GM21447 (cell line): ENCODE results near the gene TESK2.
"Not testable (repeated sequence)": the region's sequence is repeated elsewhere in the genome, so short reads cannot be mapped to it uniquely, and the experiment has no call there.

ENCODE experiments used
- ATAC-seq: cut with Tn5 transposase; IDR thresholded peaks from one replicate; pipeline ENCODE4 v1.9.1; 2021; ENCODE audit not compliant: unreplicated experiment

TESK2 gene, protein sequence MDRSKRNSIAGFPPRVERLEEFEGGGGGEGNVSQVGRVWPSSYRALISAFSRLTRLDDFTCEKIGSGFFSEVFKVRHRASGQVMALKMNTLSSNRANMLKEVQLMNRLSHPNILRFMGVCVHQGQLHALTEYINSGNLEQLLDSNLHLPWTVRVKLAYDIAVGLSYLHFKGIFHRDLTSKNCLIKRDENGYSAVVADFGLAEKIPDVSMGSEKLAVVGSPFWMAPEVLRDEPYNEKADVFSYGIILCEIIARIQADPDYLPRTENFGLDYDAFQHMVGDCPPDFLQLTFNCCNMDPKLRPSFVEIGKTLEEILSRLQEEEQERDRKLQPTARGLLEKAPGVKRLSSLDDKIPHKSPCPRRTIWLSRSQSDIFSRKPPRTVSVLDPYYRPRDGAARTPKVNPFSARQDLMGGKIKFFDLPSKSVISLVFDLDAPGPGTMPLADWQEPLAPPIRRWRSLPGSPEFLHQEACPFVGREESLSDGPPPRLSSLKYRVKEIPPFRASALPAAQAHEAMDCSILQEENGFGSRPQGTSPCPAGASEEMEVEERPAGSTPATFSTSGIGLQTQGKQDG

GRCh38 chr1:45490626-45491486, at the start of gene TESK2:
TESK2 (minus strand) TSS chr1:45491163; CDS start chr1:45457785, 33,378 bp downstream.
- peak; percentile 88 for ATAC-seq

GRCh38 chr1:45536886-45537285, 45.9 kb upstream of the TESK2 start:
- ATAC-seq: no peak

DNA sequence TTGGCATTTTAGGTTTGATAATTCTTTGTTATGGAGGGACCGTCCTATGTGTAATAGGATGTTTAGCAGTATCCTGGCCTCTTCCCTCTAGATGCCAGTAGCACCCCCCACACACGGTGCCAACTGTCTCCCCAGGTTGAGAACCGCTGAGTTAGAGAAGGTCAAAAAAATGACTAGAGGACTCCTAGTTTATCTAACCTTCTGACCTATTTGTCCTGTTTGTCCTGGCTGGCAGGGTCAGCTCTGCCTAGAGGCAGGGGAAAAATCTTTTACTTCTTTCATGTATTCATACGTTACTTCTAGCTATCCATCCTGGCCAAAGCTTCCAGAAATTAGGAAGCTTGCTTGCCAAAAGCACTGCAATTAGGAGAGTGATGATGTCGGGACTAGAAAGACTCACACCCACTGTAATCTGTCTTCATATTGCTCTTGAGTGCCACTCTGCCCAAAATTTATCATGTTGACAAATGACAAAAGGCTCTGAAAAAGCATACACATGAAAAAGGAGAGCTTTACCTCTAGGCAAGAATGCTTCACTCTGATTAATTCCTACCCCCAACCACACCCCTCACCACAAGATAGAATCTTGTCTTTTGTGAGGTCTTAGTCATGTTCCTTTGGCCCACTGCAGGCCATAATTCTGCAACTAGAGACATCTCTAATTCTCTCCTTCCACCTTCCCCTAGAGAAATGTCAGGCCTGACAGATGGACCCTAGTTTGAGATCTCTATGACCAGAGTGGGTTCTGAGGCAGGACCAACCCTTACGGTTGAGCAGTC, 45.2 kb upstream of the TESK2 start:
- no peak for ATAC-seq

DNA sequence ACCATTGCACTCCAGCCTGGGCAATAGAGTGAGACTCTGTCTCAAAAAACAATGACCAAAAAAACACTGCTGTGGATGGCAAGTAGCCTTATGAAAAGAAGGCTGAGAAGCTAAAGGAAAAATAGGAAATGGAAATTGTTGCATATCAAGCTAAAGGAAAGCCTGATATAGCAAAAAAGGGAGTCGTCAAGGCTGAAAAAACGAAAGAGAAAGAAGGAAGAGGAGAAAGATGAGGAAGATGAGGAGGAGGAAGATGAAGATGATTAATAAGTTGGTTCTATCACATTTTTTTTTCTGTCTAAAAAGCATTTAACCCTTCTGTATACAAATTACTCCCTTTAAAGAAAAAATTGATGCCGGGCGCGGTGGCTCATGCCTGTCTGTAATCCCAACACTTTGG, 40.9 kb upstream of the TESK2 start:
- no peak for ATAC-seq

DNA sequence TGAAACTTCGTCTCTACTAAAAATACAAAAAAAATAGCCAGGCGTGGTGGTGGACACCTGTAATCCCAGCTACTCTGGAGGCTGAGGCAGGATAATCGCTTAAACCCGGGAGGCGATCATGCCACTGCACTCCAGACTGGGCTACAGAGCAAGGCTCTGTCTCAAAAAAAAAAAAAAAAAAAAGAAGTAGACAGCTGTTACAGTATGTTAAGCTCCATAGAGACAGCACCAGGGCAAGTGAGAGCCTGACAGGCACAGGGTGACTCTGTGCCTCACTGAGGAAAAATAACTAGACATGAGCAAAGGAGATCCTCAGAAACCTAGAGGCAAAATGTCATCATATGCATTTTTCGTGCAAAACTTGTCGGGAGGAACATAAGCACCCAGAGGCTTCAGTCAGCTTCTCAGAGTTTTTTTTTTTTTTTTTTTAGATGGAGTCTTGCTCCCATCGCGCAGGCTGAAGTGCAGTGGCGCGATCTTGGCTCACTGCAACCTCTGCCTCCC, 39.7 kb upstream of the TESK2 start:
- ATAC-seq: no peak

DNA sequence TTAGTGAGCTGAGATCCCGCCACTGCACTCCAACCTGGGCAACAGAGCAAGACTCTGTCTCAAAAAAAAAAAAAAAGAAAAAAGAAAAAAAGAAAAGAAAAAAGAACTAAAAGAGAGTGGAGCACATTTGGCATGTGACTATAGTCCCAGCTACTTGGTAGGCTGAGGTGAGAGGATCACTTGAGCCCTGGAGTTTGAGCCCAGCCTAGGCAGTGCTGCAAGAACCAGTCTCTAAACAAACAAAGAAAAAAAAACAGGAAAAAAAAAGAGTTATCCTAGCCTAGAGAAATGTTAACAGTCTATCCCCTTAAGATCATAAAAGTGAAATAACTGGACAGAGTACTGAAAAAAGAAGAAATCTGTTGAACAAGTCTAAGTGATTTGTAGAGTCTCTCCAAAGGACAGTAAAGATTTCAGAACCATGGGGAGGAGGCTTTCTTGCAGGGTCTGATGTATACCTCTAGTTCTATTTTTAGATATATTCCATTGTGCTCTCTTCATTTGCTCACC, 35.2 kb upstream of the TESK2 start:
- ATAC-seq: no peak

DNA sequence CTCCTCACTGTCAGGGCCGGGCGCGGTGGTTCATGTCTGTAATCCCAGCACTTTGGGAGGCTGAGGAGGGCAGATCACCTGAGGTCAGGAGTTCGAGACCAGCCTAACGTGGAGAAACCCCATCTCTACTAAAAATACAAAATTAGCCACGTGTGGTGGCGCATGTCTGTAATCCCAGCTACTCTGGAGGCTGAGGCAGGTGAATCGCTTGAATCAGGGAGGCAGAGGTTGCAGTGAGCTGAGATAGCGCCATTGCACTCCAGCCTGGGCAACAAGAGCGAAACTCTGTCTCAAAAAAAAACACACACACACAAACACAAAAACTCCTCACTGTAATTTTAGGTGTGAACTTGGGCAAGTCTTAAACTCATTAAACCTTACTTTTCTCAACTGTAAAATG, 33.0 kb upstream of the TESK2 start:
- ATAC-seq: not testable (repeated sequence)

GRCh38 chr1:45523516-45523915, 32.6 kb upstream of the TESK2 start:
- ATAC-seq: not testable (repeated sequence)

DNA sequence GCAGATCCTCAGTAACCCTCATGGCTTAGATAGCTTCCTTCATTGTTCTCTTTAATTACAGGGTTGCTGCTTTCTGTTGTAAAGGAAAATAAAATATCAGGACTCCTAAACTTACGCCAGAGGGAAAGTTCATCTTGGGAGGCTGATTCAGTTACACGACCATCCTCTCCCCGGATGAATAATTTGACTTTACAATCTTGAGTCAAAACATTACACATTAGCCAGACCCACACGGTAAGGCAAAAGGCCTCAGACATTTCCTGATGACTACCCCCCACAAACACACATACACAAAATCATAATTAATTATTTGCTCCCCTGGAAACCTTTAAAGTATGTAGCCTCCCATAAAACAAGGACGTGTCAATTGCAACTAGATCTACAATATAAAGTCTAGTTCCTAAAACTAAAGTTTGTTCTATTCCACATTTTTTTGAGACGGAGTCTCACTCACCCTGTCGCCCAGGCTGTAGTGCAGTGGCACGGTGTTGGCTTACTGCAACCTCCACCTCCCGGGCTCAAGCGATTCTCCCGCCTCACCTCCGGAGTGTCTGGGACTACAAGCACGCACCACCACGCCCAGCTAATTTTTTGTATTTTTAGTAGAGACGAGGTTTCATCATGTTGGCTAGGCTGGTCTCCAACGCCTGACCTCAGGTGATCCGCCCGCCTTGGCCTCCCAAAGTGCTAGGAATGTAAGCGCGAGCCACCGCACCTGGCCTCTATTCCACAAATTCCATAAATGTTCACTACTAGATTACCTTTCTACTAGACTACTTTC, 31.6 kb upstream of the TESK2 start:
- no peak for ATAC-seq

GRCh38 chr1:45521413-45522323, 30.7 kb upstream of the TESK2 start, which contains the start of gene PRDX1:
PRDX1 (minus strand) TSS chr1:45521884; CDS start chr1:45519043, 2,841 bp downstream.
- peak; percentile 83 for ATAC-seq

DNA sequence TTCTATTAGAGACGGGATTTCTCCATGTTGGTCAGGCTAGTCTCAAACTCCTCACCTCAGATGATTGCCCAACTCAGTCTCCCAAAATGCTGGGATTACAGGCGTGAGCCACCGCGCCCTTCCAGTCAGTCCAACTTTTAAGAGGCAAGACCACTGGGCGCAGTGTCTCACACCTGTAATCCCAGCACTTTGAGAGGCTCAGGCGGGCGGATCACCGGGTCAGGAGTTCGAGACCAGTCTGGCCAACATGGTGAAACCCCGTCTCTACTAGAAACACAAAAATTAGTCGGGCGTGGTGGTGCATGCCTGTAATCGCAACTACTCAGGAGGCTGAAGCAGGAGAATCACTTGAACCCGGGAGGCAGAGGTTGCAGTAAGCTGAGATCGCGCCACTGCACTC, 28.8 kb upstream of the TESK2 start:
- ATAC-seq: not testable (repeated sequence)

- ATAC-seq: no peak
Measured at GRCh38 chr1:45518910-45519309, 27.9 kb upstream of the TESK2 start.

- ATAC-seq: not testable (repeated sequence)
Measured at GRCh38 chr1:45518366-45518765, 27.4 kb upstream of the TESK2 start.

GRCh38 chr1:45516465-45516864, 25.5 kb upstream of the TESK2 start:
- ATAC-seq: no peak

DNA sequence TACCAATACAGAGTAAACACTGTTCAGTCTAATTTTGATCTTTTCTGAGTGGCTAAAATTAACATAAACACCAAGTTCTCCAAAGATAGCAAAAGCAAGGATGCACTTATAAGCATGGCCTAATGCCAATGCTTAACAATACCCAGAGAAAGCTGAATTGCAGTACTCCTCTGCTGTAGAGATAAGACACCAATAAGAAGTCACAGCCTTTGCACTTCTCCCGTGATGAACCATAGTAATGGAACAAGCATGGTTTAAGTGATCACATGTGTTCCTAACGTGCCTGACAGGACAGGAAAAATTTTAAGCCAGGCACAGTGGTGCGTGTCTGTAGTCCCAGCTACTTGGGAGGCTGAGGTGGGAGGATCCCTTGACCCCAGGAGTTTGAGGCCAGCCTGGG, 25.1 kb upstream of the TESK2 start:
- ATAC-seq: no peak

DNA sequence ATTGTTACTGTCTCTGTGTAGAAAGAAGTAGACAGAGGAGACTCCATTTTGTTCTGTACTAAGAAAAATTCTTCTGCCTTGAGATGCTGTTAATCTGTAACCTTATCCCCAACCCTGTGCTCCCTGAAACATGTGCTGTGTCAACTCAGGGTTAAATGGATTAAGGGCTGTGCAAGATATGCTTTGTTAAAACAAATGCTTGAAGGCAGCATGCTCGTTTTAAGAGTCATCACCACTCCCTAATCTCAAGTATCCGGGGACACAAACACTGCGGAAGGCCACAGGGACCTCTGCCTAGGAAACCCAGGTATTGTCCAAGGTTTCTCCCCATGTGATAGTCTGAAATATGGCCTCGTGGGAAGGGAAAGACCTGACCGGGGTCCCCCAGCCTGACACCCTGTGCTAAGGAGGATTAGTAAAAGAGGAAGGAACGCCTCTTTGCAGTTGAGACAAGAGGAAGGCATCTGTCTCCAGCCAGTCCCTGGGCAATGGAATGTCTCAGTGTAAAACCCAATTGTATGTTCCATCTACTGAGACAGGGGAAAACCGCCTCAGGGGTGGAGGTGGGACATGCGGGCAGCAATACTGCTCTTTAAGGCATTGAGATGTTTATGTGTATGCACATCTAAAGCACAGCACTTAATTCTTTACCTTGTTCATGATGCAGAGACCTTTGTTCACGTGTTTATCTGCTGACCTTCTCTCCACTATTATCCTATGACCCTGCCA, 22.7 kb upstream of the TESK2 start:
- not testable (repeated sequence) for ATAC-seq

GRCh38 chr1:45512641-45513054, 21.7 kb upstream of the TESK2 start:
- no peak for ATAC-seq
